T-helper 2 cell treated with Interferon-gamma antibody and Interleukin-4, amounts not matched to agents 5 μg/mL and 100 μg/mL, for 36 hours (primary cell): ENCODE data around the gene EEF1G.
A peak's percentile ranks its signal among the peaks of the same experiment; 100 is the strongest.

ENCODE experiments used
- DNase-seq: peaks from one replicate; pipeline ENCODE4 v3.0.0; 2021; ENCODE audit warnings: low spot score
- H3K27ac Mint-ChIP-seq: one replicate; pipeline ENCODE4 v1.8.0; 2021; ENCODE audit warnings: mild to moderate bottlenecking, mixed read lengths
- H3K27me3 Mint-ChIP-seq: one replicate; pipeline ENCODE4 v1.8.0; 2021; ENCODE audit warnings: low read depth, mixed read lengths
- H3K36me3 Mint-ChIP-seq: one replicate; pipeline ENCODE4 v1.8.0; 2021; ENCODE audit warnings: low read depth, mixed read lengths
- H3K4me1 Mint-ChIP-seq: one replicate; pipeline ENCODE4 v1.8.0; 2021; ENCODE audit warnings: low read depth, mixed read lengths
- H3K4me3 Mint-ChIP-seq: one replicate; pipeline ENCODE4 v1.8.0; 2022; ENCODE audit warnings: mild to moderate bottlenecking, moderate library complexity, mixed read lengths
- H3K9me3 Mint-ChIP-seq: one replicate; pipeline ENCODE4 v1.8.0; 2021; ENCODE audit warnings: mixed read lengths

The EEF1G gene

DNA sequence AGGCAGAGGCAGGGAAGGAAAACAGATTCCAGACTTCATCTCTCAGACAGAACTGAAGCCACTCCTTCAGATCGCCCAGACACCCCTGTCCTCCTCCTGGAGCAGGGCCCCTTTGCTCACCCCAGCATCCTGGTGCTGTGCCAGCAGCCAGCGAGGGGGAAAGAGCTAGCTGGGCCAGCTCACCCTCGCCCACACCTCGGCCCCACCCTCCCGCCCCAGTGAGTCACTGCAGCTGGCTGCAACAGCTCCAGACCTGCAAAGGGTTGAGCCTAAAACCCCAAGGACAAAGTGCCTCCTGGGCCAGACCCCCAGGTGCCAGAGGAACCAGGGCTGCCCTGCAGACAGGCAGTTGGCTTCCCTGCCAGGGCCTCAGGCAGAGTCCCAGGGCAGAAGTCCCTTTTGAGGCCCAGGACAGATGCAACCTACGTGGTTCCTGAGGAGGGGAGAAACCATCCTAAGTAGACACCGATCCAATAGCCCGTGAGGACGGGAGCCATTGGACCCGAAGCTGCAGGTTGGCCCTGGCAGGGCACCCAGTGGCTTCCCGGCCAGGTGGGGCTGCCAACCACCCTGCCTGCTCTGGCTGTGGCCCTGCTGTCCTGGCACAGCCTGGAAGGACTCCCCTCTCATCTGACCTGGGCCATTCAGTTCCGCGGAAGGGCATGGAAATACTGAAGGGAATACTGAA lies 34.3 kb downstream of the EEF1G start:
- Mint-ChIP-seq H3K36me3 (peaks cover 27% of the 10 kb centered on the region), H3K9me3 (no peaks in the 10 kb centered on the region), H3K27ac (no peak overlapping the region), H3K4me3 (peak overlapping the region; percentile 18), H3K4me1 (peaks cover 51% of the 10 kb centered on the region), H3K27me3 (no peaks in the 10 kb centered on the region)
- DNase-seq = peak; percentile 49

DNA sequence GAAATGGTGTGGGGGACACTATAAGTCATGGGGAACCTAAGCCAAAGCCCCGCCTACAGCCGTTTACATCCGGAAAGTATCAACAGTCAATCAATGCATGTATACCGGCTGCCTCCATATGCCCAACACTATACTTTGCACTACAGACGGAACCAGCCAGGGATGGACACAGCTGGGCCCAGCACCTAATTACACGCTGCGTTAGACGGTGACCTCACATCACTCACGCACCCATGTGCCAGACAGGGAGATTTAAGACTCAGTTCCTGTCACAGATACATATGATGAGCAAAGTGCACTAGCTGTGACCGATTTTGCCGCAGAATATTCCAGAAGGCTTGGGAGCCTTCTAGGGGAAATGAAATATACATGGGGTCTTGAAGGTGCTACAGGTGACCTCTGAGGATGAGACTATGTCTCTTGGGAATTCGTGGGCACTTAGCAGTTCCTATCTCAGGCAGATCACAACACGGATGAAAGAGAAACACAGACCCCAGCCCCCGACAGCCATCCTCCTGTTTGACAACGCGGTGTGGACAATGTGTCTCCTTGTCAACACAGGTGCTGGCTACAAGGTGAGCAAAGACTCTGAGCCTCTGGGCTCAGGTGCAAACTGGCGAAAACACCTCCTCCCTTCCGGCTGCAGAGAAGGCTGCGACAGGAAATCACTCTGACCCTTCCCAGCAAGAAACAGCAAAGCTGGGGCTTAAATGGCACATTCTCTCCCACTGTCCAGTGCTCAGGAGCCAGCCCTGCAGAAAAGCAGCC lies 35.0 kb downstream of the EEF1G start:
- Mint-ChIP-seq H3K9me3 (no peaks in the 10 kb centered on the region), H3K4me3 (peak overlapping the region; percentile 38), H3K36me3 (peaks cover 33% of the 10 kb centered on the region), H3K27me3 (no peaks in the 10 kb centered on the region), H3K27ac (peak overlapping the region; percentile 20), H3K4me1 (peaks cover 44% of the 10 kb centered on the region)
- DNase-seq = no peak

DNA sequence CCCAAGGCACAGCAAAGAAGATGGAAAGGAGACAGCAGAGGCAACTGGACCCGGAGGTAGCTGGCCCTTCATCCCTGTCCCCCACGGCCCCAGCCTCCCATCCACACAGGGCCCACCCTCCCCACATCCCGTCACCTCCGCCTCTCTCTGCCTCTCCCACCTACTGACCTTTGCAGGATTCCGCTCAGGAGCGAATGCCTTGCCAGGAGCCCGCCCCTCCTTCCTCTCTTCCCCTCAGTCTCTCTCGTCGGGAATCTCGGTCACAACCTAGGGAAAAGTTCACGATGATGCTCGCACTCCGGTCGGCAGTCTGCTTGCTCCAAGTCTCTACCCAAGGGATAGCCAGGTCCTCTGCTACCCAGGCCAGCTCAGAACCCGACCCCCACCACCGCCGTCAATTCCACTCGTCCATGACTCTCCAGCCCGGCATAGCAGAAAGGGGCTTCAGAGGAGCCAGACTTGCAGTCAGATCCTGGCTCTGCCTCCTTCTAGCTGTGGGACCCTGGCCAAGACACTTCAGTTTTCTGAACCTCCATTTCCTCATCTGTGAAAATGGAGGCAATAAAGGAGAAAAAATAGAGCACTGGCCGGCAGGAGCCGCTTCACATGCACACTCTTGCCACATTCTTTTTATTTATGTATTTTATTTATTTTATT lies 37.3 kb downstream of the EEF1G start:
- H3K4me1 Mint-ChIP-seq = peaks cover 23% of the 10 kb centered on the region
- H3K9me3 Mint-ChIP-seq = no peaks in the 10 kb centered on the region
- H3K27me3 Mint-ChIP-seq = no peaks in the 10 kb centered on the region
- H3K4me3 Mint-ChIP-seq = no peak overlapping the region
- H3K27ac Mint-ChIP-seq = no peak overlapping the region
- DNase-seq = no peak
- peaks cover 45% of the 10 kb centered on the region for H3K36me3 Mint-ChIP-seq

DNA sequence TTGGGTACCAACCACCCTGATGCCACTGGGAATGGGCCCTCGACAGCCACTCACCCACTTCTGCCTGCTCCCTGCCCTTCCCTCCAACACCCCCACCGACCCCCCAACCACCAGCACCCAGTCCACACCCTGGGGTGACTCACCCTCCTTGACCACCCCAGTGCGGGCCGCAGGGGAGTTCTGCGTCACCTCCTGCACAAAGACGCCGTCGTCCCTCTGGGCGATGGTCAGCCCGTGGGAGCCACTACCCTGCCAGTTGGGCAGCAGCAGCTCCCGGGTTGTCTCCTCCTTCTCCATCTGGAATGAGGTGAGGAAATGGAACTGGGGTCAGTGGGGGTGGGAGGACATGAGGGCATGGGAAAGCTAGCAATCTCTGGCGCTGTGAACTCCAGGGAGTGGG lies 37.9 kb downstream of the EEF1G start:
- Mint-ChIP-seq H3K36me3 (peaks cover 47% of the 10 kb centered on the region), H3K4me3 (no peak overlapping the region), H3K27ac (no peak overlapping the region), H3K4me1 (peaks cover 16% of the 10 kb centered on the region), H3K9me3 (no peaks in the 10 kb centered on the region), H3K27me3 (no peaks in the 10 kb centered on the region)
- no peak for DNase-seq

DNA sequence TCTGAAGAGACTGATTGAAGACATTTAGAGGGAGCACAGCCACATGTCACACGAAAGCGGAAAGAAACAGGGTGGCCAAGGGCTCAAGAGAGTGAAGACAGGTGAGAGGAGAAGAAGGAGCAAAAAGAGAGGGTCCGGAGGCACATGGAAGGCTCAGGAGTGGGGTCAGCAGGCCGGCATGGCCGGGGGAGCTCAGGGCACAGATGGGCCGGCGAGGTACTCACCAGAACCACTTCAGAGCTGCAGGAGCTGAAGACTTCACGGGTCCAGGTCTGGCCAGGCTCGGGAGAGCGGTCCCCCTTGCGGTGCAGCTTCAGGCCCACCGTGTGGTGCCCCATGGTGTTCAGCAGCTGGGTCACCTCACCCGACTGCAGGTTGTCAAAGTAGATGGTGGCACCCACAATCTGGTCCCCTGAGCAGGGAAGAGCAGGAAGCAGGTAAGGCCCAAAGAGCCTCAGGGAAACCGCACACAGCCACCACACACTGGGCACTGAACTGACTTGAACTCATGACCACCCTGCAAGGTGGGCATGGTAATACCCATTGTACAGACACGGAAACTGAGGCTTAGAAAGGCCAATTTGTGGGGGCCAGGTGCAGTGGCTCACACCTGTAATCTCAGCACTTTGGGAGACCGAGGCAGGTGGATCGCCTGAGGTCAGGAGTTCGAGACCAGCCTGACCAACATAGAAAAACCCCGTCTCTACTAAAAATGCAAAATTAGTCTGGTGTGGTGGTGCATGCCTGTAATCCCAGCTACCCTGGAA lies 38.7 kb downstream of the EEF1G start:
- Mint-ChIP-seq H3K36me3 (peaks cover 55% of the 10 kb centered on the region), H3K4me3 (no peak overlapping the region), H3K9me3 (no peaks in the 10 kb centered on the region), H3K4me1 (peaks cover 11% of the 10 kb centered on the region), H3K27me3 (no peaks in the 10 kb centered on the region), H3K27ac (peak overlapping the region; percentile 1)
- no peak for DNase-seq

DNA sequence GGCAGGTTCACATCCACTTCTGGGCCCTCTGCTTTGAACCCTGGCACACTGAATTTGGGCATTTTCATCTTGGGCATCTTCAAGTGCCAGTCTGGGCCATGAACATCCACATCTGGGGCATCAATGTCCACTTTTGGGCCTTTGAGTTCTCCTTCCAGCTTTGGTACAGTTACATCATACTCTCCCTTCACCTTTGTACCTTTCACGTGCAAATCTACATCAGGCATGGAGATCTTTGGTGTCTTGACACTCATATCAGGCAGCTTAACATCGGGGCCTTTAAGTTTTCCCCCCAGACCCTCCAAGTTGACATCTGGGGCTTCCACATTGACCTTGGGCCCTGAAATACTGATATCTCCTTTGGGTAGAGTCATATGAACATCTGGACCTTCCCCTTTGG lies 41.6 kb downstream of the EEF1G start:
- no peak overlapping the region for H3K4me3 Mint-ChIP-seq
- H3K27ac Mint-ChIP-seq = no peak overlapping the region
- H3K27me3 Mint-ChIP-seq = no peaks in the 10 kb centered on the region
- H3K4me1 Mint-ChIP-seq = no peaks in the 10 kb centered on the region
- H3K36me3 Mint-ChIP-seq = peaks cover 78% of the 10 kb centered on the region
- DNase-seq = no peak
- H3K9me3 Mint-ChIP-seq = no peaks in the 10 kb centered on the region

DNA sequence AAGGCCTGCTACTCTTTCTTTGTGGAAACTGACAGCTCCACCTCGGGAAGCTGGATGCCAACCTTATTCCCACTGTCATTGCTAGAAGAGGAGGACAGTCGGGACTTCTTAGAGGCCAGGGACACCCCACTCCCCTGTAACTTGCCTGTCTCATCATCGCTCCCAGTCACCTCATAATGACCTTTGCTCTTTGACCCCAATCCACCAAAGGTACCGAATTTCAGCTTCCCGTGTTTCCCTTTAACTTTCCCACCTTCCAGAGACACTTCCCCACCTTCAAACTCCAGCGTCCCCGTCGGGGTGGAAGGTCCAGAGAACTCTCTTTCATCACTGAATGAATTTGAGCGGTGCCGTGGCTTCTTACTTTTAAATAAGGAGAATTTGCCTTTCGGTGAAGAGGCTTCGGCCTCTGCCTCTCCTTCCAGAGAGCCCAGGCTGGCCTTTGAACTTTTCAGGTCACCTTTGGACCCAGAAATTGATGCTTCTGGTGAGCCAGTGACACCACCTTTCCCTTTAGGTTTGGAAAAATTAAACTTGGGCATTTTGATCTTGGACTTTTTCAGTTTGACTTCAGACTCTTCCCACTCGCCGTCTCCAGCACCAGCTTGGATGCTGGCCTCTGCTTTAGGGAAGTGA lies 56.8 kb downstream of the EEF1G start:
- Mint-ChIP-seq H3K4me3 (no peak overlapping the region), H3K9me3 (no peaks in the 10 kb centered on the region), H3K36me3 (peaks cover 52% of the 10 kb centered on the region), H3K27ac (no peak overlapping the region), H3K4me1 (peaks cover 2% of the 10 kb centered on the region), H3K27me3 (no peaks in the 10 kb centered on the region)
- DNase-seq = no peak

DNA sequence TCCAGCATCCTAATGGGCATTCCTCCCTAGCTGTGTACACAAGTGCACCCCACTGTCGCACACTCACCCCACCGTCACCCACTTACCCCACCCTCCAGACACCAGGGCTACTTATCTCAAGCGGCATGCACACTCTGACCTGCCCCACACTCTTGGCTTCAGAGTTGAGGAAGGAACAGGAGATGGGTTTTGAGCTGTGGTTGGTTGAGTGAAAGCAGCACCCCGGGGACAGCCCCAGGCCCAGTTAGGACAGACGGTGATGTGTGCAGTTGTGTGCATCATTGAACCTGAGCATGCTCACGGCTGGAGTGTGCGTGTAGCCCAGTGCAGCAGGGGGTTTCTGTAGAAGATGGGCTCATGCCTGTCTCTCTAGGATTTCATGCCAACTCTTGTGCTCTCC lies 59.5 kb downstream of the EEF1G start:
- Mint-ChIP-seq H3K27me3 (no peaks in the 10 kb centered on the region), H3K36me3 (peaks cover 32% of the 10 kb centered on the region), H3K4me1 (peaks cover 2% of the 10 kb centered on the region), H3K4me3 (no peak overlapping the region), H3K9me3 (no peaks in the 10 kb centered on the region), H3K27ac (no peak overlapping the region)
- DNase-seq = no peak

DNA sequence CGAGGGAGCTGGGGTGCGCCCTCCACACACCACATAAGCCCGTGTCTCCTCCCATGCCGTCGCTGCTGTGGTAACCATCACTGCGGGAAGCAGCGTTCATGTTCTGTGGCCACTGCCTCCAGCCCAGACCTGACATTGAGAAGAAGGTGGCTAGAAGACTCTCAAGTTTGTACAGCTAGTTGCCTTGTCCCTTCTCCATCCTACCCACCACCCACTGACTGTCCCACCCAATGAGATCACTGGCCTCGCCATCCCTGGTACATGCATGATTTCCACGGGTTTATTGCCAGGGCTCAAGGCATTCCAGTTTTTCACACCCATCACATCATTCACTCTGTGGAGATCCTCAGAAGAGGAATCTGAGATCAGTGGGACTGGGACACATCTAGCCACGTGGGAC lies 60.1 kb downstream of the EEF1G start:
- no peaks in the 10 kb centered on the region for H3K9me3 Mint-ChIP-seq
- H3K4me3 Mint-ChIP-seq = no peak overlapping the region
- H3K36me3 Mint-ChIP-seq = peaks cover 26% of the 10 kb centered on the region
- peaks cover under 1% of the 10 kb centered on the region for H3K27me3 Mint-ChIP-seq
- DNase-seq = no peak
- H3K4me1 Mint-ChIP-seq = peaks cover 4% of the 10 kb centered on the region
- no peak overlapping the region for H3K27ac Mint-ChIP-seq

DNA sequence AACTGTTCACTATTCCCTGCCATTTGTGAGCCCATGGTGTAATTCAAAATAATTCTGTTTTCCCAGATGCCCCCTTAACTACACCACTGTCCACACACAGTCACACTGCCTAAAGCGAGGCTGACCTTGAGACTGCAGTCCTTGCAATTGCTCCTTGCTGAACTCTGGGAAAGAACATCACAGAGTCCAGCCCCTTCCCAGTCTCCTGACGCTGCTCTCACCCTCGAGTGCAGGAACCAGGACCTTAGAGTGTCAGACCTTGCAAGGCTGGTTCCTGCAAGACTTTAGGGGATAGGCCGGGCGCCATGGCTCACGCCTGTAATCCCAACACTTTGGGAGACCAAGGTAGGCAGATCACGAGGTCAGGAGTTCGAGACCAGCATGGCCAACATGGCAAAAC lies 60.7 kb downstream of the EEF1G start:
- peaks cover 21% of the 10 kb centered on the region for H3K36me3 Mint-ChIP-seq
- H3K9me3 Mint-ChIP-seq = no peaks in the 10 kb centered on the region
- no peak overlapping the region for H3K27ac Mint-ChIP-seq
- no peak overlapping the region for H3K4me3 Mint-ChIP-seq
- DNase-seq = no peak
- peaks cover 2% of the 10 kb centered on the region for H3K27me3 Mint-ChIP-seq
- peaks cover 7% of the 10 kb centered on the region for H3K4me1 Mint-ChIP-seq
